Adrenal gland (tissue), 5 donors: Measurements from ENCODE around the gene ZIC4.

Source experiments
- POLR2A ChIP-seq, 2 donors: fragments of 450-650 bp; IDR thresholded peaks; one replicate each; pipeline ENCODE4 v1.6.1; 2017; ENCODE audit warnings: antibody characterized with exemption in 2 of 2, mild to moderate bottlenecking in 2 of 2, moderate library complexity in 1 of 2
- TF ChIP-seq, protein P1 (sequence below), 6 experiments: fragments of 450-650 bp in 4 of 6; fragments of 200-600 bp in 2 of 6; sonication (generic) in 1 of 6; IDR thresholded peaks; 1 replicate in 5 of 6; 2 replicates in 1 of 6; pipeline versions ENCODE4 v1.5.1 to v1.8.0; 2016 to 2021; ENCODE audit warnings: antibody characterized with exemption in 6 of 6, mild to moderate bottlenecking in 2 of 6, moderate library complexity in 1 of 6
- donor health status: DM: no; HTN: no; CAD: no.

DNA sequence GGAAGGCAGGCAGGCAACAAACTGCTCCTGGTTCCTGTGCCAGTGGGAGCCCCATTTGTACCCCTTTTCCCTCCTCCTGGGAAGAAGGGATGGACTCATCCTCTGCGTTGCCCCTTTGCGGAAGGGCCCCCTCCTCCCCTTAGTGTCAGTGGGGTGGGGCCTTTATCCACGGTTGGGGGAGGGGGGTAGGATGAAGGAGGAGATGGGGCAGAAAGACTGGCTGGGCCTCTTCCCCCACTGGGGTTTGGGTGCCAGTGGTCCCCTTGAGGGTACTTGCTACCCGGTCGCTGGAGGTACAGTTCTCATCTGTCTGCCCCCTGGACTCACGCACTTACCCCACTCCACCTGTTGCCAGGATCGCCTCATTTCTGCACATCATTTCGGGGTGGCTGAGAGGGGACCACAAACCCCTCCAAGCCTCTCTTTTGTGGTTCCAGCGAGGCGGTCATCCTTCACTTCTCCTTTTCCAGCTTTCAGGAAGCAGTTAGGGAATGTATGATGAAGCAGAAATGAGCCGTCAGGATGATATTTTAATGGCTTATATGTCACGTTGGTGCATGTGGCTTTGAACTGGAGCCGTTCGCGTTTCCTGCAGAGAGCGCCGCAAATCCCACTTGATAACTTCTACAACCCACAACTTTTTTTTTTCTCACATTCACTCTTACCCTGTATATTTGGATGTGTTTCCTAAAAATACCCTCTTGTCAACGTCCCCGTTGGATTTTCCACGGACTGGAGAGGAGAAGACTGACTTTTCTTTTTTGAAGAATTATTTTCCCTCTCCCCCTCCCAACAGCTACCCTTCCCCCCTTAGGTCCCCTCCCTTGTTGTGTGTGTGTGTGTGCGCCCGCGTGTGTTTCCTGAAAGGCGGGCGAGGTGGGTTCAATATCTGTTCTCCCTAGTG lies at the start of gene ZIC4:
- no peak for TF ChIP-seq POLR2A (IDR thresholded peaks at IDR 0.05)
- TF ChIP-seq, protein P1, sequence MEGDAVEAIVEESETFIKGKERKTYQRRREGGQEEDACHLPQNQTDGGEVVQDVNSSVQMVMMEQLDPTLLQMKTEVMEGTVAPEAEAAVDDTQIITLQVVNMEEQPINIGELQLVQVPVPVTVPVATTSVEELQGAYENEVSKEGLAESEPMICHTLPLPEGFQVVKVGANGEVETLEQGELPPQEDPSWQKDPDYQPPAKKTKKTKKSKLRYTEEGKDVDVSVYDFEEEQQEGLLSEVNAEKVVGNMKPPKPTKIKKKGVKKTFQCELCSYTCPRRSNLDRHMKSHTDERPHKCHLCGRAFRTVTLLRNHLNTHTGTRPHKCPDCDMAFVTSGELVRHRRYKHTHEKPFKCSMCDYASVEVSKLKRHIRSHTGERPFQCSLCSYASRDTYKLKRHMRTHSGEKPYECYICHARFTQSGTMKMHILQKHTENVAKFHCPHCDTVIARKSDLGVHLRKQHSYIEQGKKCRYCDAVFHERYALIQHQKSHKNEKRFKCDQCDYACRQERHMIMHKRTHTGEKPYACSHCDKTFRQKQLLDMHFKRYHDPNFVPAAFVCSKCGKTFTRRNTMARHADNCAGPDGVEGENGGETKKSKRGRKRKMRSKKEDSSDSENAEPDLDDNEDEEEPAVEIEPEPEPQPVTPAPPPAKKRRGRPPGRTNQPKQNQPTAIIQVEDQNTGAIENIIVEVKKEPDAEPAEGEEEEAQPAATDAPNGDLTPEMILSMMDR (IDR thresholded peaks at IDR 0.05), result no peak
